ENCODE data around the gene KNL1.

KNL1 gene

DNA sequence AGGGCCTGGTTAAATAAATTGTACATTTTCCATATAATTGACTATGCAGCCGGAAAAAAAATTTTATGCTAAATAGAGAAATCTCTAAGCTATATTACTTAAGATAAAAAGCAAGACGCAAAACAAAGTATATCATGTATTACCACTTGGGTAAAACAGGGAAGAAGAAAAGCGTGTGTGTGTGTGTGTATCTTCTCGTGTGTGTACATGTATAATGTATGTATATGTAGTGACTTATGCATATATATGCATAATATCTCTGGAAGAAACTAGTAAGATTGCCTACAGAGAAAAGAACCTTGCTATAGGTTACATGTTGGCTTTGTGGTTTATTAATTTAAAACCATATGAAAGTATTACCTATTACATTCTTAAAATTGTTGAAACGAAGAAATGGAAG lies 19.0 kb downstream of the KNL1 start:
- Histone ChIP-seq H3K36me3 (ENCODE audit: control insufficient read depth in 2 of 2, insufficient read depth in 1 of 2, low read length in 2 of 2) (peaks cover 12 to 15% of the 10 kb centered on the region in 2 experiments; a peak in 2 of 3 replicates), H3K4me1 (ENCODE audit: control insufficient read depth, insufficient read depth, low read length) (no peaks in the 10 kb centered on the region), H3K27ac (ENCODE audit: extremely low read depth, low read depth, low read length) (no peak overlapping the region), H3K4me3 (ENCODE audit: low read depth, low read length) (no peak overlapping the region), H3K9me3 (ENCODE audit: control insufficient read depth, insufficient read depth, low read depth, low read length) (no peaks in the 10 kb centered on the region)
- no peak for TF ChIP-seq ZNF596 (tag by site-specific recombination; IDR thresholded peaks at IDR 0.05)
- no peak for TF ChIP-seq ZNF549 (tag by site-specific recombination; IDR thresholded peaks at IDR 0.05)
- TF ChIP-seq, protein P1, sequence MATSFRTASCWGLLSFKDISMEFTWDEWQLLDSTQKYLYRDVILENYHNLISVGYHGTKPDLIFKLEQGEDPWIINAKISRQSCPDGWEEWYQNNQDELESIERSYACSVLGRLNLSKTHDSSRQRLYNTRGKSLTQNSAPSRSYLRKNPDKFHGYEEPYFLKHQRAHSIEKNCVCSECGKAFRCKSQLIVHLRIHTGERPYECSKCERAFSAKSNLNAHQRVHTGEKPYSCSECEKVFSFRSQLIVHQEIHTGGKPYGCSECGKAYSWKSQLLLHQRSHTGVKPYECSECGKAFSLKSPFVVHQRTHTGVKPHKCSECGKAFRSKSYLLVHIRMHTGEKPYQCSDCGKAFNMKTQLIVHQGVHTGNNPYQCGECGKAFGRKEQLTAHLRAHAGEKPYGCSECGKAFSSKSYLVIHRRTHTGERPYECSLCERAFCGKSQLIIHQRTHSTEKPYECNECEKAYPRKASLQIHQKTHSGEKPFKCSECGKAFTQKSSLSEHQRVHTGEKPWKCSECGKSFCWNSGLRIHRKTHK (tag by site-specific recombination; IDR thresholded peaks at IDR 0.05): no peak
- TF ChIP-seq, protein P2, sequence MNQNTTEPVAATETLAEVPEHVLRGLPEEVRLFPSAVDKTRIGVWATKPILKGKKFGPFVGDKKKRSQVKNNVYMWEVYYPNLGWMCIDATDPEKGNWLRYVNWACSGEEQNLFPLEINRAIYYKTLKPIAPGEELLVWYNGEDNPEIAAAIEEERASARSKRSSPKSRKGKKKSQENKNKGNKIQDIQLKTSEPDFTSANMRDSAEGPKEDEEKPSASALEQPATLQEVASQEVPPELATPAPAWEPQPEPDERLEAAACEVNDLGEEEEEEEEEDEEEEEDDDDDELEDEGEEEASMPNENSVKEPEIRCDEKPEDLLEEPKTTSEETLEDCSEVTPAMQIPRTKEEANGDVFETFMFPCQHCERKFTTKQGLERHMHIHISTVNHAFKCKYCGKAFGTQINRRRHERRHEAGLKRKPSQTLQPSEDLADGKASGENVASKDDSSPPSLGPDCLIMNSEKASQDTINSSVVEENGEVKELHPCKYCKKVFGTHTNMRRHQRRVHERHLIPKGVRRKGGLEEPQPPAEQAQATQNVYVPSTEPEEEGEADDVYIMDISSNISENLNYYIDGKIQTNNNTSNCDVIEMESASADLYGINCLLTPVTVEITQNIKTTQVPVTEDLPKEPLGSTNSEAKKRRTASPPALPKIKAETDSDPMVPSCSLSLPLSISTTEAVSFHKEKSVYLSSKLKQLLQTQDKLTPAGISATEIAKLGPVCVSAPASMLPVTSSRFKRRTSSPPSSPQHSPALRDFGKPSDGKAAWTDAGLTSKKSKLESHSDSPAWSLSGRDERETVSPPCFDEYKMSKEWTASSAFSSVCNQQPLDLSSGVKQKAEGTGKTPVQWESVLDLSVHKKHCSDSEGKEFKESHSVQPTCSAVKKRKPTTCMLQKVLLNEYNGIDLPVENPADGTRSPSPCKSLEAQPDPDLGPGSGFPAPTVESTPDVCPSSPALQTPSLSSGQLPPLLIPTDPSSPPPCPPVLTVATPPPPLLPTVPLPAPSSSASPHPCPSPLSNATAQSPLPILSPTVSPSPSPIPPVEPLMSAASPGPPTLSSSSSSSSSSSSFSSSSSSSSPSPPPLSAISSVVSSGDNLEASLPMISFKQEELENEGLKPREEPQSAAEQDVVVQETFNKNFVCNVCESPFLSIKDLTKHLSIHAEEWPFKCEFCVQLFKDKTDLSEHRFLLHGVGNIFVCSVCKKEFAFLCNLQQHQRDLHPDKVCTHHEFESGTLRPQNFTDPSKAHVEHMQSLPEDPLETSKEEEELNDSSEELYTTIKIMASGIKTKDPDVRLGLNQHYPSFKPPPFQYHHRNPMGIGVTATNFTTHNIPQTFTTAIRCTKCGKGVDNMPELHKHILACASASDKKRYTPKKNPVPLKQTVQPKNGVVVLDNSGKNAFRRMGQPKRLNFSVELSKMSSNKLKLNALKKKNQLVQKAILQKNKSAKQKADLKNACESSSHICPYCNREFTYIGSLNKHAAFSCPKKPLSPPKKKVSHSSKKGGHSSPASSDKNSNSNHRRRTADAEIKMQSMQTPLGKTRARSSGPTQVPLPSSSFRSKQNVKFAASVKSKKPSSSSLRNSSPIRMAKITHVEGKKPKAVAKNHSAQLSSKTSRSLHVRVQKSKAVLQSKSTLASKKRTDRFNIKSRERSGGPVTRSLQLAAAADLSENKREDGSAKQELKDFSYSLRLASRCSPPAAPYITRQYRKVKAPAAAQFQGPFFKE (tag by site-specific recombination; IDR thresholded peaks at IDR 0.05; ENCODE audit: borderline replicate concordance): no peak
- no peak for TF ChIP-seq SCRT1 (tag by site-specific recombination; IDR thresholded peaks at IDR 0.05; ENCODE audit: borderline replicate concordance)
- TF ChIP-seq GLIS1 (tag by site-specific recombination; IDR thresholded peaks at IDR 0.05): no peak
- TF ChIP-seq, protein P3, sequence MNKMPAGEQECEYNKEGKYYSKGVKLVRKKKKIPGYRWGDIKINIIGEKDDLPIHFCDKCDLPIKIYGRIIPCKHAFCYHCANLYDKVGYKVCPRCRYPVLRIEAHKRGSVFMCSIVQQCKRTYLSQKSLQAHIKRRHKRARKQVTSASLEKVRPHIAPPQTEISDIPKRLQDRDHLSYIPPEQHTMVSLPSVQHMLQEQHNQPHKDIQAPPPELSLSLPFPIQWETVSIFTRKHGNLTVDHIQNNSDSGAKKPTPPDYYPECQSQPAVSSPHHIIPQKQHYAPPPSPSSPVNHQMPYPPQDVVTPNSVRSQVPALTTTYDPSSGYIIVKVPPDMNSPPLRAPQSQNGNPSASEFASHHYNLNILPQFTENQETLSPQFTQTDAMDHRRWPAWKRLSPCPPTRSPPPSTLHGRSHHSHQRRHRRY (tag by site-specific recombination; IDR thresholded peaks at IDR 0.05): no peak
- TF ChIP-seq, protein P4, sequence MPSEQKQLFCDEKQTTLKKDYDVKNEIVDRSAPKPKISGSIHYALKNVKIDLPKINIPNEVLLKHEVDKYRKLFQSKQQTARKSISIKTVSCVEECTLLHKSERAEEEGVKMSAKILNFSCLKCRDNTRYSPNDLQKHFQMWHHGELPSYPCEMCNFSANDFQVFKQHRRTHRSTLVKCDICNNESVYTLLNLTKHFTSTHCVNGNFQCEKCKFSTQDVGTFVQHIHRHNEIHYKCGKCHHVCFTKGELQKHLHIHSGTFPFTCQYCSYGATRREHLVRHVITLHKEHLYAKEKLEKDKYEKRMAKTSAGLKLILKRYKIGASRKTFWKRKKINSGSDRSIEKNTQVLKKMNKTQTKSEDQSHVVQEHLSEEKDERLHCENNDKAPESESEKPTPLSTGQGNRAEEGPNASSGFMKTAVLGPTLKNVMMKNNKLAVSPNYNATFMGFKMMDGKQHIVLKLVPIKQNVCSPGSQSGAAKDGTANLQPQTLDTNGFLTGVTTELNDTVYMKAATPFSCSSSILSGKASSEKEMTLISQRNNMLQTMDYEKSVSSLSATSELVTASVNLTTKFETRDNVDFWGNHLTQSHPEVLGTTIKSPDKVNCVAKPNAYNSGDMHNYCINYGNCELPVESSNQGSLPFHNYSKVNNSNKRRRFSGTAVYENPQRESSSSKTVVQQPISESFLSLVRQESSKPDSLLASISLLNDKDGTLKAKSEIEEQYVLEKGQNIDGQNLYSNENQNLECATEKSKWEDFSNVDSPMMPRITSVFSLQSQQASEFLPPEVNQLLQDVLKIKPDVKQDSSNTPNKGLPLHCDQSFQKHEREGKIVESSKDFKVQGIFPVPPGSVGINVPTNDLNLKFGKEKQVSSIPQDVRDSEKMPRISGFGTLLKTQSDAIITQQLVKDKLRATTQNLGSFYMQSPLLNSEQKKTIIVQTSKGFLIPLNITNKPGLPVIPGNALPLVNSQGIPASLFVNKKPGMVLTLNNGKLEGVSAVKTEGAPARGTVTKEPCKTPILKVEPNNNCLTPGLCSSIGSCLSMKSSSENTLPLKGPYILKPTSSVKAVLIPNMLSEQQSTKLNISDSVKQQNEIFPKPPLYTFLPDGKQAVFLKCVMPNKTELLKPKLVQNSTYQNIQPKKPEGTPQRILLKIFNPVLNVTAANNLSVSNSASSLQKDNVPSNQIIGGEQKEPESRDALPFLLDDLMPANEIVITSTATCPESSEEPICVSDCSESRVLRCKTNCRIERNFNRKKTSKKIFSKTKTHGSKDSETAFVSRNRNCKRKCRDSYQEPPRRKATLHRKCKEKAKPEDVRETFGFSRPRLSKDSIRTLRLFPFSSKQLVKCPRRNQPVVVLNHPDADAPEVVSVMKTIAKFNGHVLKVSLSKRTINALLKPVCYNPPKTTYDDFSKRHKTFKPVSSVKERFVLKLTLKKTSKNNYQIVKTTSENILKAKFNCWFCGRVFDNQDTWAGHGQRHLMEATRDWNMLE (tag by site-specific recombination; conservative IDR thresholded peaks at IDR 0.05; ENCODE audit: low read depth): no peak
- no peak for TF ChIP-seq ZNF830 (tag by site-specific recombination; IDR thresholded peaks at IDR 0.05; ENCODE audit: low read depth)
- no peak for TF ChIP-seq ZNF48 (tag by site-specific recombination; IDR thresholded peaks at IDR 0.05)
- TF ChIP-seq, protein P5, sequence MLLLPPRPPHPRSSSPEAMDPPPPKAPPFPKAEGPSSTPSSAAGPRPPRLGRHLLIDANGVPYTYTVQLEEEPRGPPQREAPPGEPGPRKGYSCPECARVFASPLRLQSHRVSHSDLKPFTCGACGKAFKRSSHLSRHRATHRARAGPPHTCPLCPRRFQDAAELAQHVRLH (tag by site-specific recombination; IDR thresholded peaks at IDR 0.05): no peak
- TF ChIP-seq ZNF23 (tag by site-specific recombination; IDR thresholded peaks at IDR 0.05; ENCODE audit: borderline replicate concordance): no peak
- POLR2A ChIA-PET: no interaction called here
- CTCF ChIA-PET: no interaction called here

Data from HEK293 (cell line).